Esophagus muscularis mucosa (tissue), 3 donors: ENCODE measurements around the gene RAB4A.

Source experiments
- POLR2A ChIP-seq: fragments of 450-650 bp; IDR thresholded peaks from one replicate; pipeline ENCODE4 v1.6.1; 2017; ENCODE audit warnings: antibody characterized with exemption, moderate library complexity, mild to moderate bottlenecking, low read depth
- TF ChIP-seq, protein P1 (sequence below), 3 experiments: fragments of 200-600 bp in 2 of 3; fragments of 450-650 bp in 1 of 3; sonication (generic) in 2 of 3; IDR thresholded peaks; one replicate each; pipeline ENCODE4 v1.5.1; 2017 to 2019; ENCODE audit warnings: antibody characterized with exemption in 3 of 3, mild to moderate bottlenecking in 2 of 3, moderate library complexity in 1 of 3

DNA sequence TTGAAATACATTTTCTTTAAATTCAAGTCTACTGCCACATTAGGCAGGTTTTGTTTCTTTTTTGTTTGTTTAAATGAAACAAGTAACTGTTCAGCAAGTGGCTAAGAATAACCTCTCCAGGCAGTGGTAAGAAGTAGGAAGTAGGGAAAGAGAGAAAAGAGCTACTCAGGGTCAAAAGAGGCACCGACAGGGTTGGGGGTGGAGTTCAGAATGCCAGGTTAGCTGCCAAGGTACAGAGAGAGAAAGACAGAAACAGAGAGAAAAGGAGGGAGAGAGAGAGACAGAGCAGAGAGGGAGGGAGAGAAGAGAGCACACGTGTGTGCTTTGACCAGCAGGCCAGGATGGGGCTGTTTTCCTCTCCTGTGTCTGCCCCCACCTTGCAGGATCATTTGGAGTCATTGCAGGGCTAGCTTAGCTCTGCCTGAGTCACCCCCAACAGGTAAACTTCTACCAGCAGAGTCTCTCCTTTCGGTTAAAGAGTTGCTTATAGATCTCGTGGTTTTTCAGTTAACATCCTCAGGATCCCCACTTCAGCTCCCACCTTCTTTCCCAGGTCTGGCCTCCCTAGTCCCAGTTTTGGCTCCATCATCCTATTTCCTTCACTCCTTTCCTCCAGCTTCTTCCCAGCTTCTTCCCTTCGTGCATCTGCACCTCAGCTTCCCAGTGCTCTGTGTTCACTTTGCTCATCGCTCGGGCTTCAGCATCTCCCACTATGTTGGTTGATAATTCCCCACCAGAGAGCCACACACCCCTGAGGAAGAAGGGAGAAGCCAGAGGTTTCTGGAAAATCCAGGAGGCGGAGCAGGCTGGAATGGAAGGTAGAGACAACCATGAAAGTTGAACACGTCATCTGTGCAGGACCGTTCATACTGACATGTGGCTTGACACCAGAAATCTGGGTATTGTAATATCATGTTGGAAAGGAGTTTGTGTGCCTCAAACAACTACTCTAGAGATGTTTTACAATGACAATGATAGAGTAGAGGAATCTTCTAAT is 21.8 kb upstream of the RAB4A start:
- TF ChIP-seq, protein P1, sequence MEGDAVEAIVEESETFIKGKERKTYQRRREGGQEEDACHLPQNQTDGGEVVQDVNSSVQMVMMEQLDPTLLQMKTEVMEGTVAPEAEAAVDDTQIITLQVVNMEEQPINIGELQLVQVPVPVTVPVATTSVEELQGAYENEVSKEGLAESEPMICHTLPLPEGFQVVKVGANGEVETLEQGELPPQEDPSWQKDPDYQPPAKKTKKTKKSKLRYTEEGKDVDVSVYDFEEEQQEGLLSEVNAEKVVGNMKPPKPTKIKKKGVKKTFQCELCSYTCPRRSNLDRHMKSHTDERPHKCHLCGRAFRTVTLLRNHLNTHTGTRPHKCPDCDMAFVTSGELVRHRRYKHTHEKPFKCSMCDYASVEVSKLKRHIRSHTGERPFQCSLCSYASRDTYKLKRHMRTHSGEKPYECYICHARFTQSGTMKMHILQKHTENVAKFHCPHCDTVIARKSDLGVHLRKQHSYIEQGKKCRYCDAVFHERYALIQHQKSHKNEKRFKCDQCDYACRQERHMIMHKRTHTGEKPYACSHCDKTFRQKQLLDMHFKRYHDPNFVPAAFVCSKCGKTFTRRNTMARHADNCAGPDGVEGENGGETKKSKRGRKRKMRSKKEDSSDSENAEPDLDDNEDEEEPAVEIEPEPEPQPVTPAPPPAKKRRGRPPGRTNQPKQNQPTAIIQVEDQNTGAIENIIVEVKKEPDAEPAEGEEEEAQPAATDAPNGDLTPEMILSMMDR (IDR thresholded peaks at IDR 0.05) = no peak
- no peak for TF ChIP-seq POLR2A
